Memory B cell (primary cell): Measurements from ENCODE around the gene RARA.
A peak's percentile ranks its signal among the peaks of the same experiment; 100 is the strongest.

Experiments used
- ATAC-seq: fragments of 150-1000 bp; cut with Tn5 transposase; 2 replicates; pipeline ENCODE4 v1.10.0; 2021; ENCODE audit warnings: low read depth, mild to moderate bottlenecking, moderate library complexity
- DNase-seq, 2 donors: peaks; one replicate each; pipeline ENCODE4 v3.0.0; 2022; ENCODE audit warnings: low spot score in 2 of 2
- H3K27ac Mint-ChIP-seq: one replicate; pipeline ENCODE4 v1.8.0; 2022; ENCODE audit warnings: mild to moderate bottlenecking, moderate library complexity, mixed read lengths
- H3K27me3 Mint-ChIP-seq: one replicate; pipeline ENCODE4 v1.8.0; 2022; ENCODE audit warnings: mixed read lengths
- H3K36me3 Mint-ChIP-seq: one replicate; pipeline ENCODE4 v1.8.0; 2022; ENCODE audit warnings: mild to moderate bottlenecking, mixed read lengths
- H3K4me1 Mint-ChIP-seq: one replicate; pipeline ENCODE4 v1.8.0; 2022; ENCODE audit warnings: mixed read lengths
- H3K4me3 Mint-ChIP-seq: one replicate; pipeline ENCODE4 v1.8.0; 2022; ENCODE audit warnings: mild to moderate bottlenecking, moderate library complexity, mixed read lengths
- H3K9me3 Mint-ChIP-seq: one replicate; pipeline ENCODE4 v1.8.0; 2022; ENCODE audit warnings: mixed read lengths

The RARA gene

GRCh38 chr17:40323391-40324381 lies 14.7 kb downstream of the RARA start:
- Mint-ChIP-seq H3K27ac (peak overlapping the region; percentile 100), H3K36me3 (no peaks in the 10 kb centered on the region), H3K9me3 (no peaks in the 10 kb centered on the region), H3K27me3 (no peaks in the 10 kb centered on the region), H3K4me1 (peaks cover 74% of the 10 kb centered on the region), H3K4me3 (peak overlapping the region; percentile 86)
- ATAC-seq (peak; percentile 43), DNase-seq (peak; percentile 77 to 89)

- DNase-seq (peak in 1 of 2 donors; percentile 65), ATAC-seq (peak; percentile 13)
- Mint-ChIP-seq H3K4me1 (peaks cover 69% of the 10 kb centered on the region), H3K9me3 (no peaks in the 10 kb centered on the region), H3K27ac (peak overlapping the region; percentile 100), H3K36me3 (peaks cover 2% of the 10 kb centered on the region), H3K27me3 (no peaks in the 10 kb centered on the region), H3K4me3 (peak overlapping the region; percentile 86)
Measured at GRCh38 chr17:40325156-40326013, 16.4 kb downstream of the RARA start.

GRCh38 chr17:40326014-40326831 lies 17.2 kb downstream of the RARA start:
- Mint-ChIP-seq H3K27me3 (no peaks in the 10 kb centered on the region), H3K9me3 (no peaks in the 10 kb centered on the region), H3K36me3 (peaks cover 4% of the 10 kb centered on the region), H3K4me3 (peak overlapping the region; percentile 86), H3K27ac (peak overlapping the region; percentile 100), H3K4me1 (peaks cover 67% of the 10 kb centered on the region)
- DNase-seq: peak in 1 of 2 donors; percentile 72
- peak; percentile 31 for ATAC-seq

DNA sequence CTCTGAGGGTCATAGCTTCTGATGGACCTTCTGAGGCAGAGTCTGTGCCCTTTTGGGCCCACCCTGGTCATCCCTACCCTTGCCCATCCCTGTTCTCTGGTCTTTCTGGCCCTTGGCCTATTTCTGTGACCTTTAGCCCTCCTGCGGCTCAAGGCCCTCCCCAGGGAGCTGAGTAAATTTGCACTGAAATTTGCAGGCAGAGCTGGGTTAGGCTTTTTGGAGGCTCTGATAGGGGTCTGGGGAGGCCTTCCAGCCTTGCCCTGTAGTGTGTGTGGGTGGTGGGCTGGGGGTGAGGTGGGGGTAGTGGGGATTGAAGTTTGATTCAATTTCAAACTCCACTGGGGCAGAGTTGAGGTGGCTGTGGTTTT lies 17.8 kb downstream of the RARA start:
- ATAC-seq (no peak), DNase-seq (no peak)
- peaks cover 65% of the 10 kb centered on the region for H3K4me1 Mint-ChIP-seq
- peaks cover 5% of the 10 kb centered on the region for H3K36me3 Mint-ChIP-seq
- H3K27ac Mint-ChIP-seq: peak overlapping the region; percentile 100
- peak overlapping the region; percentile 86 for H3K4me3 Mint-ChIP-seq
- H3K9me3 Mint-ChIP-seq: no peaks in the 10 kb centered on the region
- no peaks in the 10 kb centered on the region for H3K27me3 Mint-ChIP-seq

DNA sequence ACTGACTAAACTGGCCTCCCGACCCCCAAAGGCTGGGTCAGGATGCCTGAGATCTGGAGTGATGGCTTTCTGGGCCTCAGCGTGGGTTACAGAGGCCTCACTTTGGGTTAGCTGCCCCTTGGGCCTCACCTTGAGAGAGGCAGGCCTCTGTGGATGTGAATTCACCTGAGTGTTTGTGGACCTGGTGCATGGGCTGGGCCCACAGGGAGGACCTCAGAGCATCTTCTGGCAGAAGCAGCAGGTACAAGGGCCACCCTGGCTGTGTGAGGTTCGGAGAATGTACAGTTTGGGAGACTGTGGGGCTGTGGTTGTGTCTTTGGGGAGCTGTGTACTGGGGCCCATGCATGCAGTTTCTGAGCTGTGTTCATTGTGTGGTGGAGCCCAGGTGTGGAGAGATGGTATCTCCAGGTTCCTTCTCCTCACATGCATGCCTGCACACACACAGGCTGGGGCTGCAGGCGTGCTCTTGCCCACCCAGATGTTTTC lies 18.3 kb downstream of the RARA start:
- H3K4me1 Mint-ChIP-seq: peaks cover 66% of the 10 kb centered on the region
- DNase-seq (no peak), ATAC-seq (no peak)
- no peaks in the 10 kb centered on the region for H3K27me3 Mint-ChIP-seq
- H3K4me3 Mint-ChIP-seq: peak overlapping the region; percentile 86
- H3K27ac Mint-ChIP-seq: peak overlapping the region; percentile 100
- no peaks in the 10 kb centered on the region for H3K9me3 Mint-ChIP-seq
- peaks cover 5% of the 10 kb centered on the region for H3K36me3 Mint-ChIP-seq

GRCh38 chr17:40327735-40328385 lies 18.9 kb downstream of the RARA start:
- no peaks in the 10 kb centered on the region for H3K9me3 Mint-ChIP-seq
- H3K4me3 Mint-ChIP-seq: peak overlapping the region; percentile 86
- H3K36me3 Mint-ChIP-seq: peaks cover 9% of the 10 kb centered on the region
- no peak for DNase-seq
- H3K27ac Mint-ChIP-seq: peak overlapping the region; percentile 100
- H3K27me3 Mint-ChIP-seq: no peaks in the 10 kb centered on the region
- no peak for ATAC-seq
- H3K4me1 Mint-ChIP-seq: peaks cover 71% of the 10 kb centered on the region

GRCh38 chr17:40328386-40328766 lies 19.4 kb downstream of the RARA start:
- Mint-ChIP-seq H3K27me3 (no peaks in the 10 kb centered on the region), H3K36me3 (peaks cover 9% of the 10 kb centered on the region), H3K4me3 (peak overlapping the region; percentile 43), H3K27ac (peak overlapping the region; percentile 100), H3K4me1 (peaks cover 69% of the 10 kb centered on the region), H3K9me3 (no peaks in the 10 kb centered on the region)
- ATAC-seq (no peak), DNase-seq (no peak)

GRCh38 chr17:40329839-40330794 lies 21.1 kb downstream of the RARA start:
- ATAC-seq (peak; percentile 37), DNase-seq (no peak)
- Mint-ChIP-seq H3K36me3 (peaks cover 12% of the 10 kb centered on the region), H3K4me3 (peak overlapping the region; percentile 3), H3K27me3 (no peaks in the 10 kb centered on the region), H3K4me1 (peaks cover 66% of the 10 kb centered on the region), H3K9me3 (no peaks in the 10 kb centered on the region), H3K27ac (peak overlapping the region; percentile 85)

- Mint-ChIP-seq H3K27ac (peak overlapping the region; percentile 85), H3K36me3 (peaks cover 12% of the 10 kb centered on the region), H3K9me3 (no peaks in the 10 kb centered on the region), H3K4me3 (peak overlapping the region; percentile 25), H3K27me3 (no peaks in the 10 kb centered on the region), H3K4me1 (peaks cover 60% of the 10 kb centered on the region)
- no peak for DNase-seq
- no peak for ATAC-seq
Measured at GRCh38 chr17:40330850-40331470, 22.0 kb downstream of the RARA start.

- H3K27me3 Mint-ChIP-seq: no peaks in the 10 kb centered on the region
- no peak for ATAC-seq
- peak overlapping the region; percentile 85 for H3K27ac Mint-ChIP-seq
- H3K4me3 Mint-ChIP-seq: peak overlapping the region; percentile 25
- H3K4me1 Mint-ChIP-seq: peaks cover 53% of the 10 kb centered on the region
- H3K36me3 Mint-ChIP-seq: peaks cover 12% of the 10 kb centered on the region
- no peaks in the 10 kb centered on the region for H3K9me3 Mint-ChIP-seq
- no peak for DNase-seq
Measured at GRCh38 chr17:40331743-40332641, 23.0 kb downstream of the RARA start.

DNA sequence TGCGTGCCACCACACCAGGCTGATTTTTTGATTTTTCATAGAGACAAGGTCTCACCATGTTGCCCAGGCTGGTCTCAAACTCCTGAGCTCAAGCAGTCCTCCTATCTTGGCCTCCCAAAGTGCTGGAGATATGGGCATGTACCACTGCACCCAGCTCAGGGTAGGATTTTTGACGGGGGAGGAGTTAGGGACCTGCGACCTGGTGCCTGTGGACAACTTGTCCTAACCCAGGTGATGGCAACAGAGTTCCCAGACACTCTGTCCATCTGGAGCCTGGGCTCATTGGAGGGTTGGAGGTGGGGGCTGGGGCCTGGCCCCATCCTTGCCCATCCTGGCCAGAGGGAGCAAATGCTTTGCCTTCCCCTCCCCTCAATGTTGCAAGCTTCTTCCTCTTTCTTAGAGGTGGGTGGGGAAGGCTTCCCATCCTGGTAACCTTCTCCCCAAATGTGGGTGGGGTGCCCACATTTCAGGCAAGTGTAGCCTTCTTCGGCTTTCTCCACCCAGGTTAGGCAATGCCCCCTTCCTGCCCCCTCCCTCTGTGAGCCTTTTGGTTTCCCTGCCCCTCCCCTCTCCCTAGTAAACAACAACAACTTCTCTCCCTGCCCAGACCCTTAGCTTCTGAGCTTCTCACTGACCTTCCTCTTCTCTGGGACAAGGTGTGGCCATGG lies 24.9 kb downstream of the RARA start:
- Mint-ChIP-seq H3K36me3 (peaks cover 12% of the 10 kb centered on the region), H3K9me3 (no peaks in the 10 kb centered on the region), H3K27ac (peak overlapping the region; percentile 86), H3K4me1 (peaks cover 43% of the 10 kb centered on the region), H3K4me3 (peak overlapping the region; percentile 73), H3K27me3 (no peaks in the 10 kb centered on the region)
- DNase-seq (no peak), ATAC-seq (no peak)
